DMS153 (cell line): Measurements from ENCODE around the gene GPR87.
A peak's percentile ranks its signal among the peaks of the same experiment; 100 is the strongest.

Experiments used
- DNase-seq: peaks from one replicate; lab custom pipeline; 2025; lab: John Stamatoyannopoulos, UW

GPR87 gene

GRCh38 chr3:151282921-151283320 is 33.7 kb downstream of the GPR87 start:
- DNase-seq: peak; percentile 23

- DNase-seq: no peak
Measured at GRCh38 chr3:151281671-151282324, 34.8 kb downstream of the GPR87 start.

GRCh38 chr3:151278230-151278629 is 38.4 kb downstream of the GPR87 start, which contains the start of gene P2RY14:
Gene P2RY14, minus strand, starts transcription at chr3:151278542. Its CDS starts 64,226 bp downstream, at chr3:151214316.
- DNase-seq: no peak

GRCh38 chr3:151276687-151277042 is 40.0 kb downstream of the GPR87 start:
- no peak for DNase-seq

GRCh38 chr3:151276038-151276686 is 40.5 kb downstream of the GPR87 start:
- DNase-seq: no peak

GRCh38 chr3:151275091-151275490 is 41.5 kb downstream of the GPR87 start:
- no peak for DNase-seq

- no peak for DNase-seq
Measured at GRCh38 chr3:151269631-151270030, 47.0 kb downstream of the GPR87 start.

- DNase-seq: peak; percentile 3
Measured at GRCh38 chr3:151268267-151269235, 48.1 kb downstream of the GPR87 start.

GRCh38 chr3:151267066-151267465 is 49.6 kb downstream of the GPR87 start:
- no peak for DNase-seq

- peak; percentile 27 for DNase-seq
Measured at GRCh38 chr3:151265866-151266265, 50.8 kb downstream of the GPR87 start.

GRCh38 chr3:151265166-151265565 is 51.5 kb downstream of the GPR87 start:
- no peak for DNase-seq

GRCh38 chr3:151264605-151265004 is 52.0 kb downstream of the GPR87 start:
- DNase-seq: no peak

GRCh38 chr3:151262871-151263525 is 53.6 kb downstream of the GPR87 start:
- DNase-seq: no peak

GRCh38 chr3:151259664-151260063 is 57.0 kb downstream of the GPR87 start:
- no peak for DNase-seq

- DNase-seq: no peak
Measured at GRCh38 chr3:151256749-151257148, 59.9 kb downstream of the GPR87 start.

GRCh38 chr3:151248772-151249337 is 67.8 kb downstream of the GPR87 start:
- no peak for DNase-seq
